Activated CD8-positive, alpha-beta T cell treated with anti-CD3 and anti-CD28 coated beads, Interleukin-2, amount 10 ng/mL, durations not matched to agents 7 days and 5 days (primary cell): ENCODE results near the gene NOL4L. TPM values are rescaled to one million over a fixed set of nuclear protein-coding genes. Genes with fewer than 3 reads are reported as not detected.
A peak's percentile ranks its signal among the peaks of the same experiment; 100 is the strongest.

Experiments used
- ATAC-seq: fragments of 150-1000 bp; cut with Tn5 transposase; one replicate; pipeline ENCODE4 v1.10.0; 2021; ENCODE audit warnings: moderate library complexity
- CTCF ChIA-PET: fragments of 350-600 bp; sonication (Branson Sonifier 250); formaldehyde crosslinking; loops from one replicate; lab custom pipeline; 2021; ENCODE audit warnings: antibody characterized with exemption; lab: Charles Lee
- POLR2A ChIA-PET: fragments of 350-600 bp; sonication (Branson Sonifier 250); formaldehyde crosslinking; loops from one replicate; lab custom pipeline; 2021; ENCODE audit warnings: antibody characterized with exemption; lab: Charles Lee
- DNase-seq: peaks from one replicate; pipeline ENCODE4 v3.0.0-alpha.2; 2020
- H3K27ac Mint-ChIP-seq: one replicate; pipeline ENCODE4 v1.8.0; 2021; ENCODE audit warnings: mild to moderate bottlenecking, mixed read lengths
- H3K27me3 Mint-ChIP-seq: one replicate; pipeline ENCODE4 v1.8.0; 2021; ENCODE audit warnings: low read depth, mixed read lengths
- H3K36me3 Mint-ChIP-seq: one replicate; pipeline ENCODE4 v1.8.0; 2021; ENCODE audit warnings: low read depth, mixed read lengths
- H3K4me1 Mint-ChIP-seq: one replicate; pipeline ENCODE4 v1.8.0; 2021; ENCODE audit warnings: low read depth, mixed read lengths
- H3K4me3 Mint-ChIP-seq: one replicate; pipeline ENCODE4 v1.8.0; 2021; ENCODE audit warnings: mild to moderate bottlenecking, mixed read lengths
- H3K9me3 Mint-ChIP-seq: one replicate; pipeline ENCODE4 v1.8.0; 2022; ENCODE audit warnings: mixed read lengths; ENCODE audit not compliant: insufficient read depth
- total RNA-seq, 2 experiments: library from RNA; stranded (reverse); gene quantifications; one replicate each; pipeline ENCODE4 v1.2.3, GENCODE V29; 2021

NOL4L gene
- total RNA-seq, 2 experiments from 2014 or later = 22.2 to 24.5 TPM

DNA sequence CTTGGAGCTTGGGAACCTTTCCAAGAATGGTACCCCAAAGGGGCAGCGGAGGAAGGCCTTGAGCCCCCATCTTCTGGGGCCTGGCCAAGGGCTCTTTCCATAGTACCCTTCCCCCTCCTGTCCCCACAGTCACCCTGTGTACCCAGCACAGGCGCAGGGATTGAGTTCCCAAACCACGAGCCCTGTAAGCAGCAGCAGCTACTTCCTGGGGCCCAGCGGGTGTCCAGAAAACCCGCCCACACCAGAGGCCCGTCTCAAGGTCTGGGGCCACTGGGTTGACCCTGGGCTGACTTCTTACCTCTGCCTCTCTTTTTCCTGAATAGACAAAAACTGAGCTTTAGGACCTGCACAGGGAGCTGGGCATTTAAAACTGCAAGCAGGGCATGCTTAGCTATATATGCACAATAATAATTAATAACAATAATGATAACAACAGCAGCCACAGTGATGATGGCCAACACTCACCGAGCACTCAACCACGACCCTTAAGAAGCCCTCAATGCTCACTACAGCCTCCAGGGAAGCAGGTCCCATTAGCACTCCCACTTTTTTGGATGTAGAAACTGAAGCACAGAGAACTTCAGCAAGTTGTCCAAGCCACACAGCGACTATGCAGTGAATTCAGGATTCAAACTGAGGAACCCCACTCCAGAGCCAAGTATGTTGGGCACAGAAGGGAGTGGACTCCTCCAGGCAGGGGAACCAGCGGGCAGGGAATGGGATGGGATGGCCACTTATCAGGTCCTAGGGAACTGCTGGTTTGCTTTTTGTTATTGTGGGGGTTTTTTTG, 14.5 kb downstream of the NOL4L start:
- ChIA-PET POLR2A (interaction anchor here (0.6 to 1.3 kb wide), 2 partner anchors 30 to 35 kb away, joined by 3 read pairs; no protein-coding TSS in a partner anchor), CTCF (interaction anchor here (2.2 to 2.4 kb wide), 2 partner anchors 8 to 50 kb away, joined by 7 to 8 read pairs; no protein-coding TSS in a partner anchor)
- H3K27ac Mint-ChIP-seq = no peak overlapping the region

DNA sequence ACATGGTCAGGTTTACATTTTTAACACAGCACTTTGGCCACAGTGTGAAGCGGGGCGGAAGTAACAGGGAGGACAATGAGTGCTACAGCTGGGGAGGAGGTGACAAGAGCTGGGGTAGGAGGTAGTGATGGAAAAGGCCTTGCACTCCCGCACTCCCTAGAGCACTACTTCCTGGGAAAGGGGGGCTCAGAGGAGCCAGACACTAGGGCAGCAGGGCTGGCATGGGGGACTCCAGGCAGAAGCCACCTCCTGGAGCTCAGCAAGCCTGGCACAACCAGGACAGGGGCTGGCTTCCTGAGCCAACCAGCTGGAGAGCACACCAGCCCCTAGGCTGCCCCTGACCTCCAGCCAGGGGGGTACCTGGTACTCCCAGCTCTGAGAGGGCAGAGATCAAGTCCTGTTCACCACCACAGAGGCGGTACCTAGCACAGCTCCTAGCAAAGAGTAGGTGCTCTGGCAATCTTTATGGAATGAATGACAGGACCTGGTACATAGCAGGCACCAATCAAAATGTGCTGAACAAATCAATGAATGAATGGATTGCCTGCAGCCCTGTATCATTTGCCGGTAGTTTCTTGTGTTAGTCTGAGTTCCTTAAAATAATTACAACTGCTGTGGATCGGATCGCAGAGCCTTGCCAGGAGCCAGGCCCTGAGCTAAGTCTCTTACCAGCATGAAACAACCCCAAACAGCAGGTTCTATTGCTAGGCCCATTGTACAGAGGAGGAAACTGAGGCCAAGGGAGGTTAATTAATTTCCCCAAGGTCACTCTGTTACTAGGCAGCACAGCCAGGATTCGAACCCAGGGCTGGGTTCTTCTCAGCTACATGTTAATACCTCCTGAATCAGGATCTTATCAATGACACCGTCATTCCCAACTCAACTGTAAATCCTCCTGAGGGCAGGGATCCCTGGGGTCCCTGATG, 15.5 kb downstream of the NOL4L start:
- Mint-ChIP-seq H3K27me3 (no peaks in the 10 kb centered on the region), H3K4me3 (no peak overlapping the region), H3K4me1 (peaks cover 16% of the 10 kb centered on the region), H3K9me3 (no peaks in the 10 kb centered on the region), H3K27ac (peak overlapping the region; percentile 48), H3K36me3 (no peaks in the 10 kb centered on the region)
- ATAC-seq (no peak), DNase-seq (no peak)
- POLR2A ChIA-PET = interaction anchor here (0.6 to 1.3 kb wide), 3 partner anchors 30 to 34 kb away, joined by 3 to 4 read pairs (median 3); no protein-coding TSS in a partner anchor
- CTCF ChIA-PET = interaction anchor here (1.3 to 2.4 kb wide), 3 partner anchors 9 to 49 kb away, joined by 3 to 8 read pairs (median 7); no protein-coding TSS in a partner anchor

More for the DNA sequence above, 14.5 kb downstream of the NOL4L start:
- H3K36me3 Mint-ChIP-seq = no peaks in the 10 kb centered on the region
- no peak for ATAC-seq
- peaks cover 16% of the 10 kb centered on the region for H3K4me1 Mint-ChIP-seq
- H3K9me3 Mint-ChIP-seq = no peaks in the 10 kb centered on the region
- no peaks in the 10 kb centered on the region for H3K27me3 Mint-ChIP-seq
- no peak overlapping the region for H3K4me3 Mint-ChIP-seq
- no peak for DNase-seq

DNA sequence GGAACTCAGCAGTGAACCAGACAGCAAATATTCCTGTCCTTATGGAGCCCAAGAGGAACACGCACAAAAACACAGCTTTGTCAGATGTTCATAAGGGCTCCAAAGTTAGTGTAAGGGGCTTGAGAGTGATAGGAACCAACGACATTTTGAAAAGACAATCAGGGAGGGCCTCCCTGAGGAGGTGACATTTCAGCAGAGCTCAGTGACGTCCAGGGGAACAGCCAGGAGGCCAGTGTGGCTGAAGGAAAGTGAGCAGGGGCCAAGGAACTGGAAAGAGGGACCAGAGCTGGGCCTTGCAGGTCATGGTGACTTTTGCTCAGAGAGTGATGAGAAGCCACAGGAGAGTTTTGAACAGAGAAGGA, 16.1 kb downstream of the NOL4L start:
- Mint-ChIP-seq H3K4me1 (peaks cover 14% of the 10 kb centered on the region), H3K4me3 (no peak overlapping the region), H3K27ac (peak overlapping the region; percentile 48), H3K27me3 (no peaks in the 10 kb centered on the region), H3K9me3 (no peaks in the 10 kb centered on the region), H3K36me3 (no peaks in the 10 kb centered on the region)
- ATAC-seq (no peak), DNase-seq (no peak)
- POLR2A ChIA-PET = interaction anchor here (0.5 to 1.3 kb wide), 2 partner anchors 14 to 29 kb away, joined by 3 to 4 read pairs; no protein-coding TSS in a partner anchor
- CTCF ChIA-PET = interaction anchor here (1.3 to 2.4 kb wide), 3 partner anchors 10 to 48 kb away, joined by 3 to 8 read pairs (median 7); no protein-coding TSS in a partner anchor

DNA sequence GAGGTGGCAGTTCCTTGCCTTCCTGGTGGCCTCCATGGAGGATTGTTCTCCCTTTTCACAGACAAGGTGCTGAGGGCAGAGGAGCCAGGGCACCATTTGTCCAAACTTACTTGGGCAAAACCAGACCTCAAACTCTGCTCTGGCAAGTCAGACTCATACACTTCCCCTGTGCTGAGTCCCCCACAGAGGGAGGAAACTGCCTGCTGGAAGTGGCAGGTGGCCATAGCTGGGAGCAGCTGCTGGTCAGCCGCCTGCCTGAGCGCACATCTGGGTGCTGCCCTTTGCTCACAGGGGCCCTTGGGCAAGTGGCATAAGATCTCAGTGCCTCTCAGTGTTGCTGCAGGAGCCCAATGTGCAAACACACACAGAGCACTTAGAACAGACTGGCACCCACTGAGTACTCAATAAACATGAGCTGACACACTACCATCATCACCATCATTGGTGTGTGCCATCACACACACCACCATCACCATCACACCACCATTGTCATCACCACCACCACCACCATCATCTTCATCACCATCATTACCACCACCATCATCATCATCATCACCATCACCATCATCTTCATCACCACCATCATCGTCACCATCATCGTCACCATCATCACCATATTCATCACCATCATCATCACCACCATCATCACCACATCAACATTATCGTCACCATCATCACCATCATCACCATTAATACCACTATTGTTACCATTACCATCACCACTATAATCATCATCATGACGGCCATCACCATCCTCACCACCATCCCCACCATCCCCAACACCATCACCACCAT, 17.6 kb downstream of the NOL4L start:
- H3K27ac Mint-ChIP-seq = no peak overlapping the region

DNA sequence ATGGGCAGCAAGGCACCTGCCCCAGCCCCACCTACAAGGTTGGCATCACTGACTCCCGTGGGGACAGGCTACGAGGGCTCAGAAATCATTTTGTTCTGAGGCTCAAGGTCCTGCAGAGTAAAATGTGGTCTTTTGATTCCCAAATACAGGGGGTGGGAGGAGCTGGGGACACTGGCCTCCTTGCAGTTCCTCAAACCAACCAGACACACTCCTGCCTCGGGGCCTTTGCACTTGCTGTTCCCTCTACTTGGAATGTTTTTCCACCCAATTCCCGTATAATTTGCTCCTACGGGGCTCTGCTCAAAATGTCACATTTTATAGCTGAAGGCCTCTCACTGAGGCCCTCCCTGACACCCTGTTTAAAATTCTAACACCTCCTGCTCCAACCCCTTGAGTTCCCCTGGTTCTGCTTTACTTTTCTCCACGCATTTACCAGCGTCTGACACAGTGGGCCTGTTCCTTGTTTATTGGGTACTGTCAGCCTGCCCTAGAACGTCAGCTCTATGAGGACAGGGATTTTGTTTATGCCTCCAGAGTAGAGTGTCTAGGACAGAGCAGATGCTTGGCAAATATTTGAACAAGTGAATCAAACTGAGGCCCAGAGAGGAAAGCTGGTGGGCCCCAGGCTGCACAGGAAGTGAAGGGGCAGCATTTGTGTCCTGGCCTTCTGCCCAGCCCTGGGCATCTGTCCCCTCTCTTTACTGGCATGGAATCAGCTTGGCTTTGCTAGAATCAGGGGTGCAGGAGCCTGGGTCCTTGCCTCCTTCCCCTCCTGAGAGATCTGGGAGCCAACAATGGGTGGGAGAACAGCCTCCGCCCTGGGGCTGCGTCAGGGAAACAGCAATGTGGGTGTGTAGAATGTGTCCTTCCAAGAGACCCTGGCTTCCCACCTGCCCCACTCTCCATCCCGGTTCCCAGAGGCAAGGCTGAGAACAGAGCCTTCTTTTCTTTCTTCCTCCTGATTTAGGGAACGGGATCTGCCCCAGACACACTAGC, 18.5 kb downstream of the NOL4L start:
- ATAC-seq (no peak), DNase-seq (no peak)
- no peak overlapping the region for H3K4me3 Mint-ChIP-seq
- H3K27me3 Mint-ChIP-seq = no peaks in the 10 kb centered on the region
- no peaks in the 10 kb centered on the region for H3K9me3 Mint-ChIP-seq
- ChIA-PET POLR2A (interaction anchor here (1.0 kb wide), 1 partner anchor 16 kb away, joined by 3 read pairs; no protein-coding TSS in a partner anchor), CTCF (interaction anchor here (1.2 kb wide), 1 partner anchor 44 kb away, joined by 3 read pairs; no protein-coding TSS in a partner anchor)
- H3K27ac Mint-ChIP-seq = no peak overlapping the region
- peaks cover 18% of the 10 kb centered on the region for H3K4me1 Mint-ChIP-seq
- no peaks in the 10 kb centered on the region for H3K36me3 Mint-ChIP-seq

More for the DNA sequence above, 17.6 kb downstream of the NOL4L start:
- Mint-ChIP-seq H3K27me3 (no peaks in the 10 kb centered on the region), H3K4me3 (no peak overlapping the region), H3K4me1 (peaks cover 12% of the 10 kb centered on the region), H3K36me3 (no peaks in the 10 kb centered on the region), H3K9me3 (no peaks in the 10 kb centered on the region)
- DNase-seq = no peak
- ChIA-PET CTCF (no interaction called here), POLR2A (interaction anchor here (1.0 kb wide), 1 partner anchor 17 kb away, joined by 3 read pairs; no protein-coding TSS in a partner anchor)
- ATAC-seq = no peak

DNA sequence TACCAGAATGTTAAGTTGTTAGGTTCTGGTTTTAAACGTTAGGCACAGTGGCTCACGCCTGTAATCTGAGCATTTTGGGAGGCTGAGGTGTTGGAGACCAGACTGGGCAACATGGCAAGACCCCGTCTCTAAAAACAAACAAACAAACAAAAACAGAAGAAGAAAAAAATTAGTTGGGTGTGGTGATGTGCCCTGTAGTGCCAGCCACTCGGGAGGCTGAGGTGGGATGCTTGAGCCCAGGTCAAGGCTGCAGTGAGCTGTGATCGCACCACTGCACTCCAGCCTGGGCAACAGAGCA, 19.4 kb downstream of the NOL4L start:
- ChIA-PET CTCF (interaction anchor here (1.2 kb wide), 1 partner anchor 43 kb away, joined by 3 read pairs; no protein-coding TSS in a partner anchor), POLR2A (no interaction called here)
- no peaks in the 10 kb centered on the region for H3K9me3 Mint-ChIP-seq
- H3K36me3 Mint-ChIP-seq = no peaks in the 10 kb centered on the region
- ATAC-seq = no peak
- H3K27ac Mint-ChIP-seq = no peak overlapping the region
- no peaks in the 10 kb centered on the region for H3K27me3 Mint-ChIP-seq
- H3K4me1 Mint-ChIP-seq = peaks cover 25% of the 10 kb centered on the region
- H3K4me3 Mint-ChIP-seq = no peak overlapping the region
- DNase-seq = no peak

DNA sequence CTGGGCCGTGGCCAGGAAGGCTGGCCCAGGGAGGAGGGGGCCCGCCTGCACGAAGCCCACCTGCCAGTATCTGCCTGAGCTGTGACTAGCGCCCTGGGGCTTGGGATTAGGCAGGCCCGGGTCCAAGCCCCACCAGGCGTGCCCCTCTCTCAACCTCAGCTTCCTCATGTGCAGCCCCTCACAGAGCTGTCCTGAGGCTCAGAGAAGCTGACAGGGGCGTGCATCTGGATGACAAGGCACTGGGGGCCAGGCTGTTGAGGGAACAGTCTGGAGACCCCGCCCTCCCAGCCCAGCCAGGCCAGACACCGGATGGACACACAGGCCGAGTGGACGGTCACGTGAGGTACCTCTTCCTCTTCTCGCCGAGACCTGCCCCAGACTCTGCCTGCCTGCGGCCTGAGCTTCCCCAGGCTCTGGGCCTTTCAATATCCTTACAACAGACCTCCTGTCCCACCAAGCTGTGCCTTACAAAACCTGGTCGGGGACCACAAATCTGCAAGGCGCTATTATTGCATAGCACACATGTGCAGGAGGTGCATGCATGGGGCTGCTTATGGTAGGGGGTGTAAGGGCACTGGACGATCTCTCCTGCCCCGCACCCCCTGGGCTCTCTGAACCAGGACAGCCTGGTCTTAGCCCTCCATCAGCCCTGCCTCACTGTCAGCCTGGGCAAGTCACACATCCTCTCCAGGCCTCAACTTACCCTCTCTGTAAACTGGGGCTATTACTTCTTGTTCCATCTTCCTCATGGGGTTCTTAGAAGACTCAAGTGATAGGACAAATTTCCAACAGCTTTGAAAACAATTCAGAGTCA, 20.0 kb downstream of the NOL4L start:
- H3K4me3 Mint-ChIP-seq = no peak overlapping the region
- no peaks in the 10 kb centered on the region for H3K36me3 Mint-ChIP-seq
- CTCF ChIA-PET = interaction anchor here (1.2 kb wide), 1 partner anchor 43 kb away, joined by 3 read pairs; no protein-coding TSS in a partner anchor
- no peak overlapping the region for H3K27ac Mint-ChIP-seq
- peaks cover 28% of the 10 kb centered on the region for H3K4me1 Mint-ChIP-seq
- ATAC-seq (no peak), DNase-seq (no peak)
- POLR2A ChIA-PET = no interaction called here
- no peaks in the 10 kb centered on the region for H3K9me3 Mint-ChIP-seq
- H3K27me3 Mint-ChIP-seq = no peaks in the 10 kb centered on the region

DNA sequence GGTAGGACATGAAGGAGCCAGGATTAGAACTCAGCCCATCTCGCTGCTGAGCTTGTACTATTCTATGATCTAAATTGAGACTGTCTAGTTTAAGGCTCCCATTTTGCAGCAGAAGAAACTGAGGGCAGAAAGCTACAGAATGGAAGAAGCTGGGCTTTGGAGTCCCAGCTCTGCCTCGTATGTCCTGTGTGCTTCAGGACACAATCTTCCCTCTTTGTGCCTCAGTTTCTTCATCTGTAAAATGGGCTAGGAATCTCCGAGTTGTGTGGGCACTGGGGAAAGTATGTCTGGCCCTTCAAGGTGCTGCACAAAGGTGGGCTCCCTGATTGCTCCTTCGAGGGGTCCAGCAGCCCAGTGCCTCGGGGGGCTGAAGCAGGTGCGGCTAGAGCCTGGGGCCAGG, 20.7 kb downstream of the NOL4L start:
- peaks cover 29% of the 10 kb centered on the region for H3K4me1 Mint-ChIP-seq
- no peaks in the 10 kb centered on the region for H3K36me3 Mint-ChIP-seq
- ATAC-seq (no peak), DNase-seq (no peak)
- ChIA-PET POLR2A (no interaction called here), CTCF (no interaction called here)
- no peaks in the 10 kb centered on the region for H3K9me3 Mint-ChIP-seq
- H3K27me3 Mint-ChIP-seq = no peaks in the 10 kb centered on the region
- no peak overlapping the region for H3K4me3 Mint-ChIP-seq
- no peak overlapping the region for H3K27ac Mint-ChIP-seq

DNA sequence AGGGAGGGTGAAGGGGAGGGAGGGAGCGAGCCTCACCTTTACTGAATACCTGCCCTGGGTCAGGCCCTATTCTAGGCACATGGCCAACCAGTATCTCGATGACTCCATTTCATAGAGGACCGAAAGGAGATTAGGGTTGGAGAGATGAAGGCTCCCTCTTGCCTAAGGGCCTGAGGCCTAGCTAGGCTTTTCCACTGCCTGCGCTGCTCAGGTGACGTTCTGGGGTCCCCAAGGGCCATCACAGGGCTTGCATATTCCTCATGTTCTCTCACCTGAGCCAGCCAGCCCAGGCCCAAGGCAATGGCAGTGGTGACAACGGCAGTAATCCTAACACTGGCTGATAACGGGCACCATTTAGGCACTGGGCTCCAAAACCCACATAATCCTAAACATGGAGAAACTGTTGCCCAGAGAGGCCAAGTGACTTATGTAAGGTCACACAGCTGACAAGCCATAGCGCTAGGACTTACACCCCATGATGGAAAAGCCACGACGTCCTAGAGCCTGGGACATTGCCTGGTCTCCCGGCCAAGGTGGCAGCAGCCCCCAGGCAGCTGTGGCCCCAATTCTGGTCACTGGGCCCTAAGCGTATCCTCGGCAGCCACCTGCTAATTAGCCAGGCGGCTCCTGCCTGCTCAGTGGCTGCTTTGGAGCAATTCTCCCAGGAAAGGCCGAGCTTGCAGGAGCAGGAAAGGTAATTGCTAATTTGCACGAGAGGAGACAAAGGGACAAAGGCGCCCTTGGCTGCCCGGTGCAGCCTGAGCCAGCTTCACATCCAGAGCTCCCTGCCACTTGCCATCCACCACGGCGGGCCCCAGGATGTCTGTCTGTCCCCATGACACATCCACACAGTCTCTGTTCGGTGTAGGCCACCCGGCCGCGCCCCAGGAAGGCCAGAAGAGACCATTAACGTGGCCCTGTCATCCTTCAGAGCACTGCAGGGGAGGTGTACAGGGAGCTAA, 21.5 kb downstream of the NOL4L start:
- ChIA-PET CTCF (no interaction called here), POLR2A (no interaction called here)
- no peaks in the 10 kb centered on the region for H3K27me3 Mint-ChIP-seq
- H3K9me3 Mint-ChIP-seq = no peaks in the 10 kb centered on the region
- H3K27ac Mint-ChIP-seq = no peak overlapping the region
- DNase-seq (no peak), ATAC-seq (no peak)
- no peaks in the 10 kb centered on the region for H3K36me3 Mint-ChIP-seq
- peaks cover 22% of the 10 kb centered on the region for H3K4me1 Mint-ChIP-seq
- no peak overlapping the region for H3K4me3 Mint-ChIP-seq
